OCI-LY3 (cell line): ENCODE data around the gene ABCD1.

Experiments used
- EZH2phosphoT487 ChIP-seq: fragments of 200-600 bp; shearing (Covaris generic); IDR thresholded peaks from 2 replicates; pipeline ENCODE4 v1.6.1; 2018; ENCODE audit warnings: antibody characterized with exemption, mixed run types, low read depth
- TF ChIP-seq, protein P1 (sequence below): fragments of 200-600, 300-600 bp; sonication (generic); IDR thresholded peaks from 2 replicates; pipeline ENCODE4 v1.5.1; 2014; ENCODE audit warnings: antibody characterized with exemption, low read length, low read depth

DNA sequence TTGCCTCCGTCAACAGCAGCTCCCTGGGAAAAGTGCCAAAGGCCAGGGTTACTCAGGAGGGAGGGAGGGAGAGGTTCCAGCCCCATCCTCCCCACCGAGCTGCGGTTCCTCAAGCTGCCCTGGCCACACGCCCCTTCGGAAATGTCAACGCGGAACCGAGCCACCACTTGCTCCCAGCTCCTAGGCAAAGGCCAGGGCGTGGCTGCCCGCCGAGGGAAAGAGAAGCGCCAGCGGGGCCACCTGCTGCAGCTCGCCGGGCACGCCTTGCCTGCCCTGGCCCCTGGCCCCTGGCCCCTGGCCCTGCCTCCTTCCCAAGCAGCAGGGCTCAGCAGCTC lies 21.7 kb upstream of the ABCD1 start:
- TF ChIP-seq, protein P1, sequence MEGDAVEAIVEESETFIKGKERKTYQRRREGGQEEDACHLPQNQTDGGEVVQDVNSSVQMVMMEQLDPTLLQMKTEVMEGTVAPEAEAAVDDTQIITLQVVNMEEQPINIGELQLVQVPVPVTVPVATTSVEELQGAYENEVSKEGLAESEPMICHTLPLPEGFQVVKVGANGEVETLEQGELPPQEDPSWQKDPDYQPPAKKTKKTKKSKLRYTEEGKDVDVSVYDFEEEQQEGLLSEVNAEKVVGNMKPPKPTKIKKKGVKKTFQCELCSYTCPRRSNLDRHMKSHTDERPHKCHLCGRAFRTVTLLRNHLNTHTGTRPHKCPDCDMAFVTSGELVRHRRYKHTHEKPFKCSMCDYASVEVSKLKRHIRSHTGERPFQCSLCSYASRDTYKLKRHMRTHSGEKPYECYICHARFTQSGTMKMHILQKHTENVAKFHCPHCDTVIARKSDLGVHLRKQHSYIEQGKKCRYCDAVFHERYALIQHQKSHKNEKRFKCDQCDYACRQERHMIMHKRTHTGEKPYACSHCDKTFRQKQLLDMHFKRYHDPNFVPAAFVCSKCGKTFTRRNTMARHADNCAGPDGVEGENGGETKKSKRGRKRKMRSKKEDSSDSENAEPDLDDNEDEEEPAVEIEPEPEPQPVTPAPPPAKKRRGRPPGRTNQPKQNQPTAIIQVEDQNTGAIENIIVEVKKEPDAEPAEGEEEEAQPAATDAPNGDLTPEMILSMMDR = no peak
- no peak for TF ChIP-seq EZH2phosphoT487
